ENCODE results near the gene CLEC10A. TPM values are rescaled to one million over a fixed set of nuclear protein-coding genes. Genes with fewer than 3 reads are reported as not detected.
"Not testable (repeated sequence)": the region's sequence is repeated elsewhere in the genome, so short reads cannot be mapped to it uniquely, and the experiment has no call there.

CLEC10A gene
- total RNA-seq (2014; rRNA removed; shearing (Covaris generic)) = not detected in 2 replicates

- in situ Hi-C loops (cut with HindIII; ENCODE audit: low sequenced_read_pairs) = no loop called here
These were observed at the start of gene CLEC10A for GRCh38 chr17:7079581-7080455. TSS of gene CLEC10A (minus strand) at chr17:7080251. CDS start at chr17:7078812, 1,439 bp downstream.

GRCh38 chr17:7129311-7129710, 49.3 kb upstream of the CLEC10A start:
- in situ Hi-C loops (cut with HindIII; ENCODE audit: low sequenced_read_pairs) = no loop called here
- DNase-seq (ENCODE audit: low spot score) = no peak

More at GRCh38 chr17:7079581-7080455, at the start of gene CLEC10A:
- no peak for DNase-seq (ENCODE audit: low spot score)

GRCh38 chr17:7128160-7128559, 48.1 kb upstream of the CLEC10A start:
- in situ Hi-C loops (cut with HindIII; ENCODE audit: low sequenced_read_pairs) = no loop called here
- DNase-seq (ENCODE audit: low spot score) = no peak

- DNase-seq (ENCODE audit: low spot score); in situ Hi-C loops (cut with HindIII; ENCODE audit: low sequenced_read_pairs): not testable (repeated sequence)
These were observed 47.5 kb upstream of the CLEC10A start for GRCh38 chr17:7127501-7127900.

- DNase-seq (ENCODE audit: low spot score); in situ Hi-C loops (cut with HindIII; ENCODE audit: low sequenced_read_pairs): not testable (repeated sequence)
These were observed 46.3 kb upstream of the CLEC10A start for GRCh38 chr17:7126386-7126785.

- in situ Hi-C loops (cut with HindIII; ENCODE audit: low sequenced_read_pairs) = no loop called here
These were observed 44.9 kb upstream of the CLEC10A start for GRCh38 chr17:7124923-7125322.

GRCh38 chr17:7123844-7124243, 43.8 kb upstream of the CLEC10A start:
- in situ Hi-C loops (cut with HindIII; ENCODE audit: low sequenced_read_pairs) = no loop called here
- no peak for DNase-seq (ENCODE audit: low spot score)

More at GRCh38 chr17:7124923-7125322, 44.9 kb upstream of the CLEC10A start:
- DNase-seq (ENCODE audit: low spot score) = no peak

GRCh38 chr17:7122381-7122780, 42.3 kb upstream of the CLEC10A start:
- no peak for DNase-seq (ENCODE audit: low spot score)
- in situ Hi-C loops (cut with HindIII; ENCODE audit: low sequenced_read_pairs) = no loop called here

GRCh38 chr17:7120635-7121034, 40.6 kb upstream of the CLEC10A start:
- in situ Hi-C loops (cut with HindIII; ENCODE audit: low sequenced_read_pairs); DNase-seq (ENCODE audit: low spot score): not testable (repeated sequence)

GRCh38 chr17:7120123-7120522, 40.1 kb upstream of the CLEC10A start:
- no peak for DNase-seq (ENCODE audit: low spot score)
- in situ Hi-C loops (cut with HindIII; ENCODE audit: low sequenced_read_pairs) = no loop called here

- in situ Hi-C loops (cut with HindIII; ENCODE audit: low sequenced_read_pairs) = loop anchor here (5.0 kb wide), 1 partner anchor 82 kb away; the partner anchor contains the start of gene SLC16A13
- no peak for DNase-seq (ENCODE audit: low spot score)
These were observed 39.3 kb upstream of the CLEC10A start for GRCh38 chr17:7119314-7119713.

- DNase-seq (ENCODE audit: low spot score) = no peak
- in situ Hi-C loops (cut with HindIII; ENCODE audit: low sequenced_read_pairs) = loop anchor here (5.0 kb wide), 1 partner anchor 78 kb away; the partner anchor contains the start of gene SLC16A13
These were observed 35.0 kb upstream of the CLEC10A start for GRCh38 chr17:7114875-7115614.

GRCh38 chr17:7114241-7114874, 34.3 kb upstream of the CLEC10A start, which contains the start of gene ASGR2:
TSS of gene ASGR2 (minus strand) at chr17:7114822. CDS start at chr17:7114240, 582 bp downstream.
- in situ Hi-C loops (cut with HindIII; ENCODE audit: low sequenced_read_pairs) = no loop called here
- no peak for DNase-seq (ENCODE audit: low spot score)

- in situ Hi-C loops (cut with HindIII; ENCODE audit: low sequenced_read_pairs) = no loop called here
- no peak for DNase-seq (ENCODE audit: low spot score)
These were observed 33.4 kb upstream of the CLEC10A start for GRCh38 chr17:7113273-7114071.

GRCh38 chr17:7112510-7113108, 32.6 kb upstream of the CLEC10A start:
- DNase-seq (ENCODE audit: low spot score) = no peak
- in situ Hi-C loops (cut with HindIII; ENCODE audit: low sequenced_read_pairs) = no loop called here

GRCh38 chr17:7111784-7112509, 31.9 kb upstream of the CLEC10A start:
- in situ Hi-C loops (cut with HindIII; ENCODE audit: low sequenced_read_pairs) = no loop called here
- DNase-seq (ENCODE audit: low spot score) = no peak

GRCh38 chr17:7110617-7111306, 30.7 kb upstream of the CLEC10A start:
- in situ Hi-C loops (cut with HindIII; ENCODE audit: low sequenced_read_pairs) = no loop called here
- DNase-seq (ENCODE audit: low spot score) = no peak
